ENCODE results near the gene IRX3. TPM values are rescaled to one million over a fixed set of nuclear protein-coding genes. Genes with fewer than 3 reads are reported as not detected.

The IRX3 gene
- total RNA-seq, 1 experiment from 2014 or later: 2.4 TPM

GRCh38 chr16:54324716-54325115 is 38.1 kb upstream of the IRX3 start:
- H2BK120ac ChIP-seq (ENCODE audit: low read depth, low read length, poor library complexity, severe bottlenecking): no peak overlapping the region
- no peak overlapping the region for H4K8ac ChIP-seq (replicated peaks; ENCODE audit: insufficient read length, low read depth, low read length)
- DNase-seq: no peak
- H2BK15ac ChIP-seq (ENCODE audit: low read depth, low read length): no peak overlapping the region
- H3K23me2 ChIP-seq (ENCODE audit: insufficient read length, low read depth, low read length, poor library complexity, severe bottlenecking): no peaks in the 10 kb centered on the region
- no peaks in the 10 kb centered on the region; the same call in 1 of the 2 replicates for H3K27me3 ChIP-seq (ENCODE audit: insufficient read depth, low read length)
- no peak overlapping the region for H4K91ac ChIP-seq (ENCODE audit: insufficient read length, low read depth, low read length)
- Mint-ChIP-seq H3K4me3 (no peak overlapping the region), H3K4me1 (peaks cover 36 to 40% of the 10 kb centered on the region in 2 experiments), H3K27ac (no peak overlapping the region), H3K27me3 (ENCODE audit: low read depth) (peaks cover 40% of the 10 kb centered on the region), H3K9me3 (peaks cover 0 to 2% of the 10 kb centered on the region in 2 experiments; a peak in 1 of 5 replicates), H3K36me3 (ENCODE audit: insufficient read depth in 1 of 3, low read depth in 3 of 3) (no peaks in the 10 kb centered on the region)
- no peak overlapping the region for H3K14ac ChIP-seq (ENCODE audit: insufficient read depth, low read length)
- no peak overlapping the region for H3K9ac ChIP-seq (ENCODE audit: extremely low read depth, insufficient read length, low read length)
- H3K27ac ChIP-seq (ENCODE audit: insufficient read length, low read depth, low read length): no peak overlapping the region
- H3K79me1 ChIP-seq (ENCODE audit: insufficient read depth, low read depth, low read length, poor library complexity, severe bottlenecking): no peaks in the 10 kb centered on the region
- no peak overlapping the region for H2AFZ ChIP-seq (ENCODE audit: low read length)
- peaks cover 12% of the 10 kb centered on the region; the same call in 1 of the 2 replicates for H3K4me1 ChIP-seq (ENCODE audit: insufficient read depth, low read length)
- no peak overlapping the region for H3K56ac ChIP-seq (ENCODE audit: insufficient read length, low read depth, low read length)
- no peak overlapping the region for H3K4ac ChIP-seq (ENCODE audit: low read depth, low read length)
- no peak overlapping the region for H3K23ac ChIP-seq (ENCODE audit: insufficient read length, low read depth, low read length)
- TF ChIP-seq CTCF (conservative IDR thresholded peaks at IDR 0.05): no peak
- no peak overlapping the region for H3K18ac ChIP-seq (ENCODE audit: insufficient read length, low read depth, low read length)
- no CpG with 5 or more reads among the region's 2 CpGs for WGBS (ENCODE audit: extremely low coverage, insufficient read length, low lambda C conversion rate)
- H2AK5ac ChIP-seq (ENCODE audit: insufficient read length, low read length): no peak overlapping the region
- no peaks in the 10 kb centered on the region for H3K9me3 ChIP-seq (ENCODE audit: control insufficient read depth, low read depth, low read length)
- no peak overlapping the region for H4K5ac ChIP-seq (ENCODE audit: insufficient read length, low read depth, low read length)
- H3K4me2 ChIP-seq (ENCODE audit: insufficient read depth, insufficient read length, low read length): no peak overlapping the region
- no peak overlapping the region for H2BK12ac ChIP-seq (ENCODE audit: insufficient read length, low read depth, low read length)
- H4K20me1 ChIP-seq (ENCODE audit: control insufficient read depth, insufficient read depth, insufficient read length): no peaks in the 10 kb centered on the region
- H2BK20ac ChIP-seq (ENCODE audit: low read depth, low read length, poor library complexity, severe bottlenecking): no peak overlapping the region
- no peaks in the 10 kb centered on the region for H3K79me2 ChIP-seq (ENCODE audit: insufficient read depth, low read length)
- no peak overlapping the region for H3T11ph ChIP-seq (ENCODE audit: low read length)
- H2BK5ac ChIP-seq (ENCODE audit: insufficient read length, low read length): no peak overlapping the region
